Measurements from ENCODE around the gene SELENOO.

The SELENOO gene

DNA sequence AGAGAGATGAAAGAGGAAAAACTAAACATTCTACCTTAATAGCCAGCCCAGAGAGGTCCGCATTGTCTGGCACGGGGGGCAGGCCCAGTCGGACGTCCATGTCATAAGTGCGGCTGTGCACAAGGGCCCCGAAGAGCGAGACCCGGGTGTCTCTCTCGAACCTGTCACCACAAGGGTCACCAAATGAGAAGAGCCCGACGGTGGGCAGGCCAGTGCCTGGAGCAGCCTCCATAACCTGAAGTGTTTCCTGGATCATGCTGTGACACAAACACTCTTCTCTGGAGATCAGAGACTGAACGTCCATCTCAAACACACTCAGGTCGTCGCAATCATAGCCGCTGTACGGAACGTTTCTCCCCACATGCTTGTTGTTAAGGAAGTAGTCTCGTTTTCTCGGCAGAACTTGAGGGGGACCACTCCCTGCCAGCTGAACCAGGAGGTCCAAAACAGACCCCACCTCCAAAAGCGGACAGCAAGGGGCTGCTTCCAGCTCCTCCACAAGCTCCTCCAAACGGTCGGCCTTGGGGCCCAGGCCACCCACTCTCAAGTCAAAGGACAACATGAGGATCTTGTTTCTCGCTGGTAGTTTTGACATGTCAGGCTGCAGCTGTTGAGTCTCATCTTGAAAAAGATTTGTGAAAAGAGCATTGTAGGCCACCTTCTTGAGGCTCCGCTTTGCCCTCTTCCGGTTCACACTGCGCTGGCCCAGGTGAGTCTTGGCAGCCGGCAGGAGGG, 43.0 kb downstream of the SELENOO start:
- no peak for DNase-seq

DNA sequence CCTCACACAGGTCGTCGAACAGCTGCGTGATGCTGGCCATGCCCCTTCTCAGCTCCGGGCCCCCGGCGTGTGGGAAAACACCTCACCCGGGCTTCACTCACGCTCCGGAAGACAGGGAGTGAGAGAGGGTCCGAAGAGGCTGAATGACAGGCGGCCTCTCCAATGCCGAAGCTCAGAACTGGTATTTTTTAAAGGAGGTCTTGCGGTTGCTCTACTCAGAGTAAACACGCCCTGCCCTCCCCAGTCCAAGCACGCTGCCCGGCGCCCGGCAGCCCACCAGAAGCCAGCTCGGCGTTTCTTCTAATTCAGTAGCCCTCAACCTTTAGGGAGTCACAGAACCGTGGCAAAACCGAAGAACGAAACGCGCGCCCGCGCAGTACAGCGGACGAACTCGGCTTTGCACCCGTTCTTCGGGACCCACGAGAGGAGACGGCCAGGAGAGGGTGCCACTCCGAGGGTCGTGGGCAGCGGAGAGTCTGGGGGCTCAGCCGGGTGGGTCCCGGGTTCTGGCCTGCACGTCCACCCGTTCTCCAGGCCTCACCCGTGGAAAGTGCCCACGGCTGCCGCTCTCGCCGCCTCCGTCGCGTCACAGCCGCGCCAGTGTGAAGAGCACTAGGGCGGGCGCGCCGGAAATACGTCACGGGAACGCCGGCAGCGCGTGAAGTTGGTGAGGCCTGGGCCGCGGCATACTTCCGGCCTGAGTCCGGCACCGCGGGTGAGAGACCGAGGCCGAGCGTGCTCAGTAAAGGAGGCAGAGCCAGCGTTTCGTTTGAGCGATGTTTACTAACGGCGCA, 43.8 kb downstream of the SELENOO start, which contains the start of gene TUBGCP6:
TSS of gene TUBGCP6 (minus strand) at position 604 of the 794 bp plus-strand sequence. CDS start at position 40, 564 bp downstream.
- peak; percentile 61 to 90 for DNase-seq

DNA sequence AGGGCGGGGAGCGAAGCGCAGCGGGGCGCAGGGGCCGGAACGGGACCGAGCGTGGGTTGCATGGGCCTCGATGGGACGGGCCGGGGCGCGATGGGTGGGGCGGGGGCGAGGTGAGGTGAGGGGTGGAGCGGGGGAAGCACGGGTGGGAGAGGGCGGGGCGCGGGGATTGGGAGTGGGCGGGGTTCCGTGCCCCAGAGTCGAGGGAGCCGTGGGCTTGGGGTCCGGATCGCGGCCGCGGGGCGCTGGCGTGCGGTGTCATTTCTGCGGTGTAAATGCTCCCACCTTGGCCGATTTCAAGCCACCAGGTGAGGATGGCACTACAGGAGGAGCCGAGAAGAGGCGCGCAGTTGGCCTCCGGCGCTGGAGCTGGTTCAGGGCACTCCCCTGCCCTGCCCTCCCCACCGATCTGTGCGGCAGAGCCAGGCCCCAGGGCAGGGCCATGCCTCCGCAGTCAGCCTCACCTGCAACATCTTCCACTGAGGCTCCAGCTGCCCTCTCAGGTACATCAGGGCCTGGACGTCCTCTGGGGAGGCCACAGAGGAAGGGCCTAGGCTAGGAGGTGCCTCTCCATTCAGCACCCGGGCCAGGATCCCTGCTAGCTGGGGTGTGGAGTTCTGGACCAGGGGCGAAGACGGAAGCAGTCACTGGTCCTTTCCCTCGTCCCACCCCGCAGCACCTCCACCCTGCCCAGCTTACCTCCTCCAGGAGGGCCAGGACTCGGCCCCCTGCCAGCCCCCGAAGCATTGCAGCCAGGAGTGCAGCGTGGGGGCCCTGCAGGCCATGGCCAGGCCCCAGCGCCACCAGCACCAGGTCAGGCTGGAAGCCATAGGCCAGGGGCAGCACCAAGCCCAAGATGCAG, 44.6 kb downstream of the SELENOO start:
- no peak for DNase-seq

DNA sequence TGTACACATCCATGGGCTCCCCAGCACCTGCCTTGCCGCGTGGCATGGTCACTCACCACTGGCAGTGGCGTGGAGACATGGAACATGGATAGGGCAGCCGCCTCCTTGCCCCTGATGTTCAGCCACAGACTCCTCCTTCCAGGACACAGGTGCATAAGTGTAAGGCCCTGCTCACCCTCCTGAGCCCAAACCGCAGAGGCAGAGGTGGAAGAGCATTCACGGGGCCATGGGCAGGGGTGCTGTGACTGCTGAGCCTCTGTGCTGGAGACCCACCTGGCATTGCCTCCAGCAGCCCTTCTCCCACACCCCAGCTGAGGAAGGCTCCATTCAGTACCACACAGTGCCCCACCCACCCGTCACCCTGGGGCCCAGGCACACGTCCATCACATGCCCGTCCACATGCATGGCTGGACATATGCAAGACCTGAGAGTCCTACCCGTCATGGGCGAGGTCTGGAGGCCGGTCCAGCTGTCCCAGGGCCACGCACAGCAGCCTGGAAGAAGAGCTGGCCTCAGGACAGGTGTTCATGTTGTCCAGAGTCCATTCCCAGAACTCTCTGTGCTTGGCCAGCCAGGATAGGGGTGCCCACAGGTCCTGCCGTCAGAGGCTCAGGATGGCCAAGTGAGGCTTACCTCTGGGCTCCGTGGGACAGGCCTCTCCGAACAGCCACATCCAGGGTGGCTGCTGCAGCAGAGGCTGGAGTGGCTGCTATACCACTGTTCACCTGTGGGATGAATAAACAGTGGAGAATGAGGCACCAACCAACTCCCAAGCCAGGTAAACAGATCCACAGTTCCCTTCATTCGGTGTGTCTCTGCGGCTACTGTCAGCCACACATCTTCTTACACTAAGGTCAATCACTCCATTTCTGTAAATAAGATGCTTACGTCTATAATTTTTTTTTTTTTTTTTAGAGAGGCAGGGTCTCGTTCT, 45.7 kb downstream of the SELENOO start:
- DNase-seq, result no peak

DNA sequence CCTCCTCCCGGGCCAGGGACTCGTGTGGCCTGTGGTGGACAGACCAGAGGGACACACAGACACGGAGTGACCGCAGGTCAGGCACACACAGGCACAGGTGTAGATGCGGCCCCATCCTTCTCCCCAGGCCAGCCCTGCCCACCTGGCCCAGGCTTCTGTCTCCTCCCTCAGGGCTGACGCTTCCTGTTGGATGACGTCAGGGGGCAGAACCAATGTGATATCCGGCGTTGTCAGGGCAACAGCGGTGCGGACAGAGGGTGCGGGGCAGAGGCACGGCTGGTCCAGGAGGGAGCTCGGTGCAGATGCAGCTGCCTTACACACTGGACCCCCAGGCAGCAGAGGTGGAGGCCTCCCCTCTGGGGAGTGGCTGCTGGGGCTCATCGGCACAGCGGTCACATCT, 46.9 kb downstream of the SELENOO start:
- no peak for DNase-seq

DNA sequence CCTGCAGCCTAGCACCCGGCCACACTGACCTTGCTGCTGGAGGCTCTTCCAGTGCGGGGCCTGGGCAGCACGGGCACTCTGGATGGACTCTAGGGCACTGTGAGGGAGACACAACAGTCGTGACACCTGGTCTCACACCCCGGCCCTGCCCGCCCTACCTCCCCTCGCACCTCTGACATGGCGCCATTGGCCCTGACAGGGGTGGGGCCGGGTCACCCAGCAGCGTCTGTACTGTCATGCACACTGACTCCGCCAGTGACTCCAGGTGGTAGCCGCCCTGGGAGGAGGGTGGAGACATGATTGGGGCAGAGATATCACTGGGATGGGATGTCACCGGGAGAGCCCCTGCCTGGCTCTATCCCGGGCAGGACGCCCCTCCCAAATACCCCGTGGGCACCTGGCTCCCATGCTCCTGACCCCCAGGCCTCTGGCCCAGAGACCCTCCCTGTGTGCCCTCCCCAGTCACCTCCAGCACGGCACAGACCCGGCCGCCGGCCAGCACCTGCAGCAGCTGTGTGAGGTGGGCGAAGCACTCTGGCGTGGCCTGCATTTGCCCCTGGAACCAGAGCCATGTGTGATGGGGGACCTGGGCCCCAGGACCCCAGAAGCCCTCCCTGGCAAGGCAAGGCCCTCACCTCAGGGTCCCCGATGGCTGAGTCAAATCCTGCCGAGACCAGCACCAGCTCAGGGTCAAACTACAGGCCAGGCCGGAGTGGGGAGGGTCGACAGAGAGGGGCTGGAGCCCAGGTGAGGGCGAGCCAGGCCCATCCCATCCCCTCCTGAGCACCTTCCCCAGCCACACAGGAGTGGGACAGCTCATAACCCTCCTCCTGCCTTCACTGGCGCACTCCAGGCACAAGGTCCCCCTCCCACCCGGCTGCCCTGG, 47.6 kb downstream of the SELENOO start:
- no peak for DNase-seq

DNA sequence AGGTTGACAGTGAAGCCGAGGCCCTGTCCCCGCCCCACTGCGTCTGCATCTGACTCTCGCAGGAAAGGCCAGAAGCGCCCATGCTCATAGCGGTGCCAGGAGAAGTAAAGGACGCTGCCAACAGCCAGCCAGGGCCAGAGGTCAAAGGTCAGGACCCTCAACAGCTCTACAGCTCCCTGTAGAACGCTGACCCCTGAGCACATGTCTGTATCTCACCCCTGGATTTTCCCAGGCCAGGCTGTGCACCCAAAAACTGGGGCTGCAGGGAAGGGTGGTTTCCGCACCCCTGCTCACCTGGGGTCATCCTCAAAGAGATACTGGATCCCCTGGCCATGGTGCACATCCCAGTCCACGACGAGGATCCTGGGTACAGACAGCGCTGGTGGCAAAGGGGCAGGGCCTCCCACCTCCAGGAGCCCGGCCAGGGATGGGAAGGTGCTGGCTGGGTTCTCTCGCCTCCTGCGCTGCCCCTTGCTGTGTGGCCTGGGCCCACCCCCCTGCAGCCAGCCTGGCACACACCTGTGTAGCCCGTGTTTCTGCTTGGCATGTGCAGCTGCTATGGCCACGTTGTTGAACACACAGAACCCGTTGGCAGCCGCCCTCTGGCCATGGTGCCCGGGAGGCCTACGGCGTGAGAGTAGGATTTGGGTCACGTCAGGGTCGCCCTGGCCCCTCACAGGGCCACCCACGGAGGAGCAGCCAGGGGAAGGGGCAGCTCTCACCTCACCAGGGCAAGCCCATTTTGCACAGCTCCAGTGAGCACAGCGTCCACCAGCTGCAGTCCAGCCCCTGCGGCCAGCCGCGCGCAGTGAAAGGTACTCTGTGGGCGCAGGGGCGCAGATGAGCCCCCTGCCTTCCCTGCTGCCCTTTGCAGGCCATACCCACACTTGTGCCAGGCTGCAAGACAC, 48.8 kb downstream of the SELENOO start:
- no peak for DNase-seq

DNA sequence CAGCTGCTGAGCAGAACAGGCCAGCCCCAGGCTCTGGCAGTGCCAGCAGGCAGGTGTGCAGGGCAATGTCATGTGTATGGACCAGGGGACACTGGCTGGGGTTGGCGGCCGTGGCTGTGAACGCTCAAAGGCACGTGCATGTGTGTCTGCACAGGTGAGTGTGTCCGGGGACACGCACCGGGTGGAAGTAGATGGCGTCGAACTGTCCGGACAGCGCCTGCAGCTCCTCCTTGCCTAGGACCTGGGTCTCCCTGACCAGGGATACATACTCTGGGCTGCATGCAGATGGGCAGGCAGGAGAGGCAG, 49.4 kb downstream of the SELENOO start:
- DNase-seq, result no peak

DNA sequence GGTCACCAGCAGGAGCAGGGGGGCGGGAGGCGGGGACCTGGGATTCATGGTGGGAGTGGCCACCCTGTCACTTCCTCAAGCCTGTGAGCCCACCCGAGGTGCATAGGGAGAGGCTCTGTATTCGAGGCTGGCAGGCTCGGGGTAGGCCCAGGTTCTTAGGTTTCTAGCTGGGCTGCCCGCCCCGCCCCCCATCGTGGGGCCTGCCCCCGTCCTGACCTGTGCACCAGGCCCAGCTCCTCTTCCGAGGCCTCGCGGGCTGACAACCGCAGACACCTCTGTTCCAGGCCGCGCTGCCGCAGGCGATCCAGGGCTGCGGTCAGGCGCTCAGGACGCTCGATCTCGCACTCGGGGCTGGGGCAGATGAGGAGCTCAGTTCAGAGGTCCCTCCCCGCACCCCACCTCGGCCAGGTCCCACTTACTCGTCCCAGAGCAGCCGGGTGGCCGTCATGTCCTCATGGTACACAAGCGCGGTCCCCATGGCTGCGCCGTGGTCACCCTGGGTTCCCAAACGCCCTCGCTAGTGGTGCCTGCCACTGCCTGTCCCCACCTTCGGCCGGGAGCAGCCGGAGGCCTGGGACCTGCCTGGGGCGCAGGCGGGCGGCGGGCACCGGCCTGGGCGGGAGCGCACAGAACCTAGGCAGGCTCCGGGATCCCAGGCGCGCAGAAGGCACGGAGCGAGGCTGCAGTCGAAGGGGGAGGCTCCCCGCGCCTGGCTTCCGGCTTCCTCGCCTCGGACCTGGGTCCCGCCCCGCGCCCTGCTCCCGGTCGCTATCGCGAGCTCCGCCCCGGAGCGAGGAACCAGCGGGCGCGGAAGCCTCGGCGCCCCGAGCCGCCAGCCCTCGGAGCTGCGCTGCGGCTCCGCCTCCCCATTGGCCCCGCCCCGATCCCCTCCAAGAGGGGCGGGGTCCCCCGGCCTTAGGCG, 50.0 kb downstream of the SELENOO start, which contains the start of gene HDAC10:
TSS of gene HDAC10 (minus strand) at position 711 of the 922 bp plus-strand sequence. CDS start at position 478, 233 bp downstream.
- DNase-seq, result peak in 1 of 2 experiments; percentile 45

DNA sequence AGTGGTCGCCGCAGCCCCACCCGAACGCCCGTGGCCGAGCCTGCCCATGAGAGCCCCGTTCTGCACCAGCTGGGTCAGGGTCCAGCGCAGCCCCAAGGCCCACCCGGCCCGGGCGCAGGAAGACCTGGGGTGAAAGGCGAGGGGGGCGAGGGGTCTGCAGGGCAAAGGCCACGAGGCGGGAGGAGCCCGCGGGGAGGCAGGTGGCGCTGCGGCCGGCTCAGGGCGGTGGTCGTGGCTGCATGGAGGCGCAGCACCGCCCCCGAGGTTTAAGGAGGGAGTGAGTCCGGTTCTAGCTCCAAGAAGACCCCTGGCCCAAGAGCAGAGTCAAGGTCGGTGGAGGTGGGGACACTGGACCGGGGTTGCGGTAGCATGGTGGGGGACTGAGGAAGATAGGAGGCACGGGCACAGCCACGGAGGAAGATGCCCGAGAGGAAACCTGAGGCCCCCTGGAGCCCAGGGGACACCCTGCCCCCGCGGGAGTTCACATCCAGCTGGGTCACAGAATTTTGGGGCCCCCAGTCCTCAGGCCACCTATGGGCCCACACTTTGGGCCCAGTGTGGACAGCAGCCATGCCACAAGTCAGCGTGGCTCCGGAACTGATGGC, 50.8 kb downstream of the SELENOO start:
- no peak for DNase-seq

DNA sequence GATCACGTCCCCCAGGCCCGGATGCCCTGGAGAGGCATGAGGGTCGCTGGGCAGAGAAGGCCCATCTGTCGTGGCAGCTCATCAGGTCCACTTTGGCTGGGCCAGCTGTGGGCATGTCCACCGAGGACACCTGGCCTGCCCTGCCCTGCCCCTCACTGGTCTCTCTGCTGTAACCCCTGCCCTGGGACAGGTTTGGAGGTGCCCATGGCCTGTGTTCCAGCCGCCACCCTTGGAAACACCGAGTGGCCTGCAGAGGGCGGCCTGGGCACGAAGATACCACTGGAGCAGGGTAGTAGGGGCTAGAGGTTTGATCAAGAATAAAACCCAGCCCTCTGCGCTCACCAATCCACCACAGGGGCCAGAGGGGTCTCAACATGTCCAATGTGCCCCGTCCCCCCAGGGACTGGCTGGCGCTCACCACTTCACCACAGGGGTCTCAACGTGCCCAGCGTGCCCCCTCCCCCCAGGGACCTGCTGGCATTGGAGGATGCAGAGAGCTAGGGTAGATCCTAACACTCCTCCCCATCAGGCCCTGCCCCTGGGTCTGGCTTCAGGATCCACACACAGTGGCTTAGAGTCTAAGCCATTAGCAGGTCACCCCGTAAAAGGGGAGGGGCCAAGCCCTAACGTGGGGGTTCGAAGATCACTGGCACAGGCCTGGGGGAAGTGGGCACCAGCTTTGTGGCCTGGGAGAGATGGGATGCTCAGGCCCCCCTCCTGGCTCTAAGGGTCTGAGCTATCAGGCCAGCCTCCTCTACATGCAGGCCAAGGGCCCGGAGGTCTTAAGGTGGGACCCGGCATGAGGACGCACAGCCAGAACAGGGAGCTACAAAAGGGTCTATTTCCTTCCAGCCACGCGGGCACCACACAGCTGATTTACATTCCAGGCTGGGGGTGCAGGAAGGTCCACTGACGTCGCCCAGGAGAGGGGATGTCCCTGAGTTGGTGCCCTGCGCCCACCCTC, 51.6 kb downstream of the SELENOO start:
- peak in 1 of 2 experiments; percentile 16 for DNase-seq

DNA sequence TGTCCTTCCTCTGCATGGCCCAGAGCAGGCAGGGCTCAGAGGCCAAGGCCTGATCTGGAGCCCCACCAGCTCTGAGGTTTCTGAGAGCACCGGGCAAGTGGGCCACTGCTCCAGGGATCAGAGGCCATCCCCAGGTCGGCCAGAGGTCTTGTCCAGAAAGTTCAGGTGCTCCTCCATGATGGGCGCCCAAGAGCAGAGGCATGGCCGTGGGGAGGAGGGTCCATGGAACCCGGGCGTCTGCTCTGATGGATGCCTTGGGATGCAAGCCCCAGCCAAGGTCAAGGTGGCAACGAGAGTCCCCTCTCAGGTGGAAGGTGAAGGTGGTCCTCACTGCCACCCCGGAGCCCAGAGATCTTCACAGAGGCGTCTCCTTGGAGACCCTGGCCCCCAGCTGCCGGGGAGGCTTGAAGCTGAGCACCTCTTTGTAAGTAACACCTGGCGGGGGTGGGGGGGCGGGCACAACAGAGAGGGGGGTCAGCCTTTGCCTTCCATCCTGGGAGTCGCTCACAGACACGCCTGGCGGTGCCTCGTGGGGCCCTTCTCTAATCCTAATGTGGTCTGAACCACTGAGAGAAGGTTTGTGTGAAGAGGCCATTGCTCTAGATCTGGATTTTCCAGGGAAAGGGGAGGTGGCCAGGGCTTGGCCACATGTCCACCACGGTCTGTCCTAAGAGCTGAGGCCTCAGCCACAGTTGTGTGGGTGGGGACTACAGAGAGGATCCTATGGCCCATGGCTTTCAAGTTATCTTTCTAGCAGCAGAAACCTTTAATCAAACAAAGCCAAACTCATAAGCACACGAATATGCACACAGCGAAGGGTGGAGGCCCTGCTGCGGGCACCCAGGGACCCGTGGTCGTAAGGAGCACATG, 52.5 kb downstream of the SELENOO start:
- DNase-seq, result no peak

DNA sequence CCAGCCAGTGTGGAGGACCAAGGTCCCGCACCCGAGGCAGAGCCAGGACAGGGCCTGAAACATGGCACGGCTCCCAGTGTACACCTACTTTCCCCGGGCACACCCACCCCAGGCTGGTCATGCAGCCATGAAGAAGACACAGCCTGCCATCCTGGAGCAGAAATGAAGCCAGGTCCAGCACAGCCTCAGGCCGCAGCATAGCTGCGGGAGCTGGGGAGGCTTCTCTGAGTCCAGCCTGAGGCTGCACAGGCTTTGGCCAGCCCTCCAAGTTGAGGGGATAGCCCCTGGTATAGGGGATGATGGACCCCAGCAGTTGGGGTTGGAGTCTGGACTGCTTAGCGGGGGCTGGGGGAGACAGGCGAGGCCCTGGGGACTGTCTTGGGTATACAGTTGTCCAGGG, 53.1 kb downstream of the SELENOO start:
- no peak for DNase-seq

DNA sequence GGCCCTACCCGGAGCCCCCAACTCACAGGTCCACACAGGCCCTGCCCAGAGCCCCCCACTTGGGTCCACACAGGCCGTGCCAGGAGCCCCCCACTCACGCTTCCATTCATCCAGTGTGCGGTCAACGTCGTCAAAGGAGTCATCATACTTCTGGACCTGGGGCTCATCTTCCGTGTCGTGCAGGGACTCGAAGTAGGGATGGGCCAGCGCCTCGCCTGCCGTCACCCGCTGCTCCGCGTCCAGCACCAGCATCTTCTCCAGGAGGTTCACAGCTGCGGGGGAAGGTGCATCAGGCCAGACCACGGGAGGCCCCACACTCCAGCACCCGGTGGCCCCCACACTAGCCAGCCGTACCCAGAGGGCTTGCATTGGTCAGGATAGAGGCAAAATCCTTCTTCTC, 54.3 kb downstream of the SELENOO start:
- no peak for DNase-seq

DNA sequence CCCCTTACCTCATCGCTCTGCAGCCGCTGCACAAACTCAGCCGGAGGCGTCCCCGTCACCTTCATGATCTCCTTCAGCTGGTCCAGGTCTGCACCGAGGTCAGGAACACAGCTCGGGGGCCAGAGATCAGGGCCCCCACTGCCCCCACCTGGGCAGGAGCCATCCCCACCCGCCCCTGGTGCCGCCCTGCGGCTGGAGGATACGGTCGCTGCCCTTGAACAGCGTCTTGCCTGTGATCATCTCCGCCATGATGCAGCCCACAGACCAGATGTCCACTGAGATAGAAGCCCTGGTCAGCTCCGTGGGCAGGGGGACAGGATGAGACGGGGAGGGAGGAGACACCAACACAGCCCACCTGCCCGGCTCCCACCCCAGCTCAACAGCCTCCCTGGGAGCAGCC, 54.8 kb downstream of the SELENOO start:
- no peak for DNase-seq

DNA sequence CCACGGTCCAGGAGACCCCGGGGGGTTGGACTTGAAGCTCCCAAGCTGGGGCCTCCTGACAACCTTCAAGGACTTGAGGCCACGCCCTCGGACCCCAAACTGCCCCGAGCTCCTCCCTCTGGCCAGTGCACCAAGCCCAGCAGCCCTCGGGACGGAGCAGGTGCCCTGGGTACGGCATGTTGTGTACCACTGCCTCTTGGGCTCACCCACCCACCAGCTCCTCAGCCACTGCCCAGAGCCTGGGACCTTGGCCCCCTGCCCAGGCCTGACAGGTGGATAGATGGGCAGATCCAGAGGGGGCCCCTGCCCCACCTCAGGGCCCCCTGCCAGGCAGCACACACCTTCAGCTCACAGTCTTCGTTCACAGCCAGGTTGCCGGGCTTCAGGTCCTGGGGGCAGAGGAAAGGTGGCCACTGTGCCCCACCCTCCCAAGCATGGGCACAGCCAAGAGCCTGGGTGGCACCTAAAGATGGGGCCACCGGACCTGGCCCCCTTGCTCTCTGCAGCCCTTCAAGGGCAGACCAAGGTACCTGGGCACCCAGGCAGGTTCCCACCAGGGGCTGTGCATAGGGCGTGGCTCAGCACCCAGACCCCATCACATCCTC, 55.5 kb downstream of the SELENOO start:
- no peak for DNase-seq
